Fibroblast of lung (primary cell): ENCODE measurements around the gene ANKRD17. TPM values are rescaled to one million over a fixed set of nuclear protein-coding genes. Genes with fewer than 3 reads are reported as not detected.

Source experiments
- DNase-seq, 2 donors: peaks; one replicate each; pipeline versions ENCODE4 v3.0.0 to v3.0.0-alpha.2; 2010; ENCODE audit warnings: low read depth in 2 of 2
- H2AFZ ChIP-seq: 2 replicates; pipeline ENCODE4 v1.5.1; 2012; ENCODE audit warnings: low read length, control low read depth, inconsistent platforms
- H3K27ac ChIP-seq: 2 replicates; pipeline ENCODE4 v1.5.1; 2011; ENCODE audit warnings: low read length, control low read depth; ENCODE audit not compliant: insufficient read depth
- H3K27me3 ChIP-seq: 2 replicates; pipeline ENCODE4 v1.5.1; 2011; ENCODE audit warnings: mild to moderate bottlenecking, low read length; ENCODE audit not compliant: control insufficient read depth, insufficient read depth
- H3K36me3 ChIP-seq: 2 replicates; pipeline ENCODE4 v1.5.1; 2011; ENCODE audit warnings: low read length; ENCODE audit not compliant: control insufficient read depth, insufficient read depth
- H3K4me1 ChIP-seq: 2 replicates; pipeline ENCODE4 v1.5.1; 2011; ENCODE audit warnings: low read length; ENCODE audit not compliant: control insufficient read depth, insufficient read depth; ENCODE audit errors: extremely low read depth
- H3K4me2 ChIP-seq: 2 replicates; pipeline ENCODE4 v1.5.1; 2011; ENCODE audit warnings: low read length, control low read depth; ENCODE audit not compliant: insufficient read depth; ENCODE audit errors: extremely low read depth
- H3K4me3 ChIP-seq, 4 experiments: fragments of 200-600 bp in 1 of 4; sonication (generic) in 1 of 4; replicated peaks in 1 of 4; 2 replicates each; pipeline ENCODE4 v1.5.1; 2011 to 2016; ENCODE audit warnings: low read length in 4 of 4, low read depth in 3 of 4, mild to moderate bottlenecking in 3 of 4, control low read depth in 2 of 4, inconsistent platforms in 1 of 4, mixed read lengths in 1 of 4; ENCODE audit not compliant: insufficient read depth in 1 of 4; ENCODE audit errors: control extremely low read depth in 1 of 4
- H3K79me2 ChIP-seq: 2 replicates; pipeline ENCODE4 v1.5.1; 2012; ENCODE audit warnings: mild to moderate bottlenecking, low read length, inconsistent platforms; ENCODE audit not compliant: control insufficient read depth, insufficient read depth
- H3K9ac ChIP-seq: 2 replicates; pipeline ENCODE4 v1.5.1; 2011; ENCODE audit warnings: mild to moderate bottlenecking, low read length, control low read depth; ENCODE audit not compliant: insufficient read depth
- H3K9me3 ChIP-seq: 2 replicates; pipeline ENCODE4 v1.5.1; 2012; ENCODE audit warnings: low read depth, low read length; ENCODE audit not compliant: control insufficient read depth, insufficient read depth
- H4K20me1 ChIP-seq: 2 replicates; pipeline ENCODE4 v1.5.1; 2011; ENCODE audit warnings: low read length; ENCODE audit not compliant: control insufficient read depth, insufficient read depth; ENCODE audit errors: extremely low read depth
- EZH2 ChIP-seq: IDR thresholded peaks from 2 replicates; pipeline ENCODE4 v1.5.1; 2012; ENCODE audit warnings: low read length, control low read depth, mild to moderate bottlenecking; ENCODE audit errors: missing control alignments
- polyA plus RNA-seq, 2 donors: library from polyadenylated mRNA; depleted of rRNA in 1 of 2; stranded (reverse) in 1 of 2; unstranded in 1 of 2; fragments of >200 nt; gene quantifications; 2 replicates each; pipeline ENCODE4 v1.2.1, GENCODE V29; 2011 to 2012; ENCODE audit warnings: missing spikeins in 1 of 2
- total RNA-seq: library from RNA; depleted of rRNA; stranded (reverse); fragments of >200 nt; gene quantifications from 2 replicates; pipeline ENCODE4 v1.2.1, GENCODE V29; 2014
- TF ChIP-seq, protein P1 (sequence below), 2 donors: IDR thresholded peaks in 1 of 2; conservative IDR thresholded peaks in 1 of 2; 1 replicate in 1 of 2; 2 replicates in 1 of 2; pipeline ENCODE4 v1.5.1; 2011 to 2012; ENCODE audit warnings: low read length in 2 of 2, control low read depth in 1 of 2, inconsistent platforms in 1 of 2, low read depth in 1 of 2, mild to moderate bottlenecking in 1 of 2

ANKRD17 gene
- total and polyA plus RNA-seq, 2 donors (not counting 1 experiment from before 2014, with no cell fraction given), result 46.2 to 54.6 TPM

GRCh38 chr4:73245955-73246354 lies 12.6 kb downstream of the ANKRD17 start:
- H3K27ac ChIP-seq, result no peak overlapping the region
- no peak overlapping the region for H2AFZ ChIP-seq
- no peak overlapping the region for H3K9ac ChIP-seq
- no peaks in the 10 kb centered on the region for H3K27me3 ChIP-seq
- H3K9me3 ChIP-seq, result no peaks in the 10 kb centered on the region
- no peaks in the 10 kb centered on the region for H3K36me3 ChIP-seq
- TF ChIP-seq, protein P1, sequence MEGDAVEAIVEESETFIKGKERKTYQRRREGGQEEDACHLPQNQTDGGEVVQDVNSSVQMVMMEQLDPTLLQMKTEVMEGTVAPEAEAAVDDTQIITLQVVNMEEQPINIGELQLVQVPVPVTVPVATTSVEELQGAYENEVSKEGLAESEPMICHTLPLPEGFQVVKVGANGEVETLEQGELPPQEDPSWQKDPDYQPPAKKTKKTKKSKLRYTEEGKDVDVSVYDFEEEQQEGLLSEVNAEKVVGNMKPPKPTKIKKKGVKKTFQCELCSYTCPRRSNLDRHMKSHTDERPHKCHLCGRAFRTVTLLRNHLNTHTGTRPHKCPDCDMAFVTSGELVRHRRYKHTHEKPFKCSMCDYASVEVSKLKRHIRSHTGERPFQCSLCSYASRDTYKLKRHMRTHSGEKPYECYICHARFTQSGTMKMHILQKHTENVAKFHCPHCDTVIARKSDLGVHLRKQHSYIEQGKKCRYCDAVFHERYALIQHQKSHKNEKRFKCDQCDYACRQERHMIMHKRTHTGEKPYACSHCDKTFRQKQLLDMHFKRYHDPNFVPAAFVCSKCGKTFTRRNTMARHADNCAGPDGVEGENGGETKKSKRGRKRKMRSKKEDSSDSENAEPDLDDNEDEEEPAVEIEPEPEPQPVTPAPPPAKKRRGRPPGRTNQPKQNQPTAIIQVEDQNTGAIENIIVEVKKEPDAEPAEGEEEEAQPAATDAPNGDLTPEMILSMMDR (conservative IDR thresholded peaks at IDR 0.05 in 1 of 2, IDR thresholded peaks at IDR 0.05 in 1 of 2; ENCODE audit: low read depth in 1 of 2, low read length in 2 of 2), result no peak
- no peak for TF ChIP-seq EZH2
- peaks cover 92% of the 10 kb centered on the region for H3K79me2 ChIP-seq
- H3K4me3 ChIP-seq, result no peak overlapping the region
- H4K20me1 ChIP-seq, result no peaks in the 10 kb centered on the region
- no peak for DNase-seq
- no peaks in the 10 kb centered on the region for H3K4me1 ChIP-seq
- H3K4me2 ChIP-seq, result no peak overlapping the region

DNA sequence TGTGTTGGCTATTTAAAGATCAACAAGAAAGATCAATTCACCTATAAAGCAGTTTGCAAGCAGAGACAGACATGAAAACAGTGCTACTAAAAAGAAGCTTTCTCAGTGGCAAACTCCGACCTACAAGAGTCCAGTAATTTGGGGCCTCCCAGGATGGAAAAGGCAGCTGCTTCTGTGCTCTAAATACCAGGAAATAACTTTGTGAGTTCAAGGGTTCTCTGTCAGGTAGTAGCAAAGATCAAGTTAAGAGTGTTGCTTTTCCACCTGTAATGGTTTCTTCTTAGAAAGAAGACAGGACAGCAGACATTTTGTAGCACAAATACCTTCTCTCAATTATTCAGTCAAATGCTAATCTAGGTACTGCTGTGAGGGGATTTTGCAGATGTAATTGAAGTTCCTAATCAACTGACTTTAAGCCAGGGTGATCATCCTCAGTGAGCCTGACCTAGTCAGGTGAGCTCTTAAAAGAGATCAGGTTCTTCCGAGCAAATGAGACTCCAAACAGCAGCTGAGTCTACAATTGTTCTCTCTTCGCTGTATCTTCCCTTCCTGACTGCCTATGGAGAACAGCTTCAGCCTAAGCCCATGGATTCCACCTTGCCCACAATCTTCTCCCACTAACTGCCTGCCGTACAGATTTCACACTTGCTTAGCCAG lies 13.5 kb downstream of the ANKRD17 start:
- no peak overlapping the region for H2AFZ ChIP-seq
- no peaks in the 10 kb centered on the region for H3K36me3 ChIP-seq
- no peak for TF ChIP-seq EZH2
- TF ChIP-seq, protein P1 (conservative IDR thresholded peaks at IDR 0.05 in 1 of 2, IDR thresholded peaks at IDR 0.05 in 1 of 2; ENCODE audit: low read depth in 1 of 2, low read length in 2 of 2), result no peak
- no peak overlapping the region for H3K9ac ChIP-seq
- peaks cover 89% of the 10 kb centered on the region for H3K79me2 ChIP-seq
- no peak overlapping the region for H3K27ac ChIP-seq
- H3K4me2 ChIP-seq, result no peak overlapping the region
- no peaks in the 10 kb centered on the region for H3K4me1 ChIP-seq
- no peak overlapping the region for H3K4me3 ChIP-seq
- H3K27me3 ChIP-seq, result no peaks in the 10 kb centered on the region
- no peaks in the 10 kb centered on the region for H3K9me3 ChIP-seq
- DNase-seq, result no peak
- H4K20me1 ChIP-seq, result no peaks in the 10 kb centered on the region

DNA sequence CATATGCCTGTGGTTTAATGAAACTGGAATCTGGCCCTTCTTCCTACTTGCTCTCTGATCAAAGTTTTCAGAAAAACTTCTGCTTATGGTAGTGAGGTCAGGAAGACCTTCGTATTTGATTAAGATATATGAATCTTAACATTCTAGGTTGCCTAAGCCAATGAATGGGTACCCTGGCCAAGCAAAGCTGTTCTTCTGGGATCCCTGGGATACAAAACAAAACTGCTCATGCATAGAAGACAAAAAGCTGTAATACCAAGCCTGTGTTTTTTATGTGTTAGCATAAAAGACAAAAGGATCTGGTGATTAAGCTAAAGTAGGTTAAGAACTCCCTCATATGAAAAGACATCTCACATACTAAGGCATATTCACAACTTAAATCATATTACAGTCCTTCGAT lies 21.6 kb downstream of the ANKRD17 start:
- Histone ChIP-seq H3K27me3 (no peaks in the 10 kb centered on the region), H3K9ac (no peak overlapping the region), H2AFZ (no peak overlapping the region), H3K27ac (no peak overlapping the region), H3K79me2 (peaks cover 52% of the 10 kb centered on the region), H3K4me1 (no peaks in the 10 kb centered on the region), H3K4me3 (no peak overlapping the region), H3K4me2 (no peak overlapping the region), H3K9me3 (no peaks in the 10 kb centered on the region), H4K20me1 (no peaks in the 10 kb centered on the region), H3K36me3 (no peaks in the 10 kb centered on the region)
- TF ChIP-seq, protein P1 (conservative IDR thresholded peaks at IDR 0.05 in 1 of 2, IDR thresholded peaks at IDR 0.05 in 1 of 2; ENCODE audit: low read depth in 1 of 2, low read length in 2 of 2), result no peak
- TF ChIP-seq EZH2, result no peak
- no peak for DNase-seq
